Gastrocnemius medialis (tissue), 4 donors: Measurements from ENCODE around the gene DNAJC1. TPM values are rescaled to one million over a fixed set of nuclear protein-coding genes. Genes with fewer than 3 reads are reported as not detected.
A peak's percentile ranks its signal among the peaks of the same experiment; 100 is the strongest.

Experiments used
- ATAC-seq, 2 donors: fragments of 150-250 bp; one replicate each; pipeline ENCODE4 v1.9.1; 2016
- DNase-seq, 2 donors: peaks; one replicate each; pipeline ENCODE4 v3.0.0-alpha.2; 2019
- H3K27ac ChIP-seq, 4 donors: fragments of 200-600 bp; sonication (generic); 1 replicate in 1 of 4; 2 replicates in 3 of 4; pipeline ENCODE4 v1.5.1; 2016 to 2018; ENCODE audit warnings: mild to moderate bottlenecking in 2 of 4, moderate library complexity in 1 of 4
- H3K27me3 ChIP-seq, 3 donors: fragments of 200-600 bp; sonication (generic) in 2 of 3; 1 replicate in 1 of 3; 2 replicates in 2 of 3; pipeline versions ENCODE4 v1.5.1 to v1.6.0; 2016 to 2019; ENCODE audit warnings: mild to moderate bottlenecking in 1 of 3, moderate library complexity in 1 of 3
- H3K36me3 ChIP-seq, 2 donors: fragments of 200-600 bp; sonication (generic) in 1 of 2; one replicate each; pipeline ENCODE4 v1.5.1; 2017 to 2018
- H3K4me1 ChIP-seq, 2 donors: fragments of 200-600 bp; sonication (generic) in 1 of 2; one replicate each; pipeline ENCODE4 v1.5.1; 2016 to 2017; ENCODE audit warnings: mild to moderate bottlenecking in 2 of 2
- H3K4me3 ChIP-seq, 4 donors: fragments of 200-600 bp; sonication (generic) in 3 of 4; 1 replicate in 1 of 4; 2 replicates in 3 of 4; pipeline ENCODE4 v1.5.1; 2016 to 2019; ENCODE audit warnings: mild to moderate bottlenecking in 2 of 4
- H3K9me3 ChIP-seq, 3 donors: fragments of 200-600 bp; sonication (generic) in 2 of 3; 1 replicate in 1 of 3; 2 replicates in 2 of 3; pipeline ENCODE4 v1.5.1; 2016 to 2019
- POLR2A ChIP-seq, 2 donors: fragments of 450-650 bp; IDR thresholded peaks; one replicate each; pipeline ENCODE4 v1.6.1; 2017; ENCODE audit warnings: antibody characterized with exemption in 2 of 2, mild to moderate bottlenecking in 2 of 2, moderate library complexity in 2 of 2
- in situ Hi-C, 4 donors: fragments of 200-750 bp; cut with MboI; loops; one replicate each; pipeline versions ENCODE4 v1.15.0 to v1.8.0; 2017; ENCODE audit warnings: low sequenced_read_pairs in 4 of 4
- intact Hi-C: fragments of 100-400 bp; cut with DNase I; formaldehyde crosslinking; loops from one replicate; pipeline ENCODE4 v1.15.1; 2023; ENCODE audit warnings: low total_unique reads
- total RNA-seq, 4 donors: library from RNA; depleted of rRNA; stranded (reverse); fragments of >200 nt; gene quantifications; one replicate each; pipeline versions ENCODE4 v1.1.0 to v1.2.3, GENCODE V29; 2016
- TF ChIP-seq, protein P1 (sequence below), 5 experiments: fragments of 450-650 bp in 3 of 5; fragments of 200-600 bp in 2 of 5; sonication (generic) in 2 of 5; IDR thresholded peaks in 4 of 5; conservative IDR thresholded peaks in 1 of 5; 1 replicate in 4 of 5; 2 replicates in 1 of 5; pipeline ENCODE4 v1.5.1; 2016 to 2019; ENCODE audit warnings: antibody characterized with exemption in 5 of 5, mild to moderate bottlenecking in 3 of 5, moderate library complexity in 3 of 5

DNAJC1 gene
- total RNA-seq, 4 donors from 2014 or later: 24.1 to 56.4 (median 35.7) TPM

GRCh38 chr10:21724687-21725367 is 278.7 kb downstream of the DNAJC1 start:
- in situ Hi-C loops: loop anchor here in 3 of 4 donors (5.0 to 25.0 kb wide), 4 partner anchors 228 to 438 kb away; no protein-coding TSS in a partner anchor
- no peak for TF ChIP-seq POLR2A (IDR thresholded peaks at IDR 0.05)
- TF ChIP-seq, protein P1, sequence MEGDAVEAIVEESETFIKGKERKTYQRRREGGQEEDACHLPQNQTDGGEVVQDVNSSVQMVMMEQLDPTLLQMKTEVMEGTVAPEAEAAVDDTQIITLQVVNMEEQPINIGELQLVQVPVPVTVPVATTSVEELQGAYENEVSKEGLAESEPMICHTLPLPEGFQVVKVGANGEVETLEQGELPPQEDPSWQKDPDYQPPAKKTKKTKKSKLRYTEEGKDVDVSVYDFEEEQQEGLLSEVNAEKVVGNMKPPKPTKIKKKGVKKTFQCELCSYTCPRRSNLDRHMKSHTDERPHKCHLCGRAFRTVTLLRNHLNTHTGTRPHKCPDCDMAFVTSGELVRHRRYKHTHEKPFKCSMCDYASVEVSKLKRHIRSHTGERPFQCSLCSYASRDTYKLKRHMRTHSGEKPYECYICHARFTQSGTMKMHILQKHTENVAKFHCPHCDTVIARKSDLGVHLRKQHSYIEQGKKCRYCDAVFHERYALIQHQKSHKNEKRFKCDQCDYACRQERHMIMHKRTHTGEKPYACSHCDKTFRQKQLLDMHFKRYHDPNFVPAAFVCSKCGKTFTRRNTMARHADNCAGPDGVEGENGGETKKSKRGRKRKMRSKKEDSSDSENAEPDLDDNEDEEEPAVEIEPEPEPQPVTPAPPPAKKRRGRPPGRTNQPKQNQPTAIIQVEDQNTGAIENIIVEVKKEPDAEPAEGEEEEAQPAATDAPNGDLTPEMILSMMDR (IDR thresholded peaks at IDR 0.05 in 4 of 5, conservative IDR thresholded peaks at IDR 0.05 in 1 of 5): no peak
- no peak overlapping the region for H3K27ac ChIP-seq
- ATAC-seq (peak; percentile 81 to 83), DNase-seq (peak; percentile 70 to 80)
- no peaks in the 10 kb centered on the region for H3K27me3 ChIP-seq
- H3K9me3 ChIP-seq: no peaks in the 10 kb centered on the region
- intact Hi-C loops: no loop called here
- peaks cover 11 to 14% of the 10 kb centered on the region in 2 donors for H3K4me1 ChIP-seq
- H3K4me3 ChIP-seq: no peak overlapping the region
- H3K36me3 ChIP-seq: peaks cover 0 to 5% of the 10 kb centered on the region in 2 donors

GRCh38 chr10:21724020-21724589 is 279.4 kb downstream of the DNAJC1 start:
- in situ Hi-C loops: loop anchor here in 1 of 4 donors (10.0 kb wide), 1 partner anchor 229 kb away; no protein-coding TSS in a partner anchor
- intact Hi-C loops: no loop called here

GRCh38 chr10:21722209-21722608 is 281.3 kb downstream of the DNAJC1 start:
- in situ Hi-C loops: loop anchor here in 1 of 4 donors (10.0 kb wide), 1 partner anchor 227 kb away; no protein-coding TSS in a partner anchor
- ATAC-seq (no peak), DNase-seq (no peak)
- no peaks in the 10 kb centered on the region for H3K27me3 ChIP-seq
- peaks cover 11 to 14% of the 10 kb centered on the region in 2 donors for H3K4me1 ChIP-seq
- H3K27ac ChIP-seq: no peak overlapping the region
- H3K9me3 ChIP-seq: no peaks in the 10 kb centered on the region
- no peaks in the 10 kb centered on the region for H3K36me3 ChIP-seq
- no peak for TF ChIP-seq POLR2A (IDR thresholded peaks at IDR 0.05)
- TF ChIP-seq, protein P1 (IDR thresholded peaks at IDR 0.05 in 4 of 5, conservative IDR thresholded peaks at IDR 0.05 in 1 of 5): no peak
- no peak overlapping the region for H3K4me3 ChIP-seq
- intact Hi-C loops: no loop called here

More at GRCh38 chr10:21724020-21724589, 279.4 kb downstream of the DNAJC1 start:
- no peaks in the 10 kb centered on the region for H3K9me3 ChIP-seq
- peaks cover 0 to 2% of the 10 kb centered on the region in 2 donors for H3K36me3 ChIP-seq
- H3K4me1 ChIP-seq: peaks cover 11 to 14% of the 10 kb centered on the region in 2 donors
- no peak for TF ChIP-seq POLR2A (IDR thresholded peaks at IDR 0.05)
- TF ChIP-seq, protein P1 (IDR thresholded peaks at IDR 0.05 in 4 of 5, conservative IDR thresholded peaks at IDR 0.05 in 1 of 5): no peak
- no peak overlapping the region for H3K27ac ChIP-seq
- DNase-seq (no peak), ATAC-seq (no peak)
- no peak overlapping the region for H3K4me3 ChIP-seq
- H3K27me3 ChIP-seq: no peaks in the 10 kb centered on the region

- Histone ChIP-seq H3K4me3 (no peak overlapping the region), H3K27ac (no peak overlapping the region), H3K27me3 (no peaks in the 10 kb centered on the region), H3K9me3 (no peaks in the 10 kb centered on the region), H3K4me1 (peaks cover 11 to 14% of the 10 kb centered on the region in 2 donors), H3K36me3 (no peaks in the 10 kb centered on the region)
- ATAC-seq: no peak
- intact Hi-C loops: no loop called here
- no peak for DNase-seq
- TF ChIP-seq POLR2A (IDR thresholded peaks at IDR 0.05): no peak
- TF ChIP-seq, protein P1 (IDR thresholded peaks at IDR 0.05 in 4 of 5, conservative IDR thresholded peaks at IDR 0.05 in 1 of 5): no peak
- in situ Hi-C loops: loop anchor here in 1 of 4 donors (10.0 kb wide), 1 partner anchor 226 kb away; no protein-coding TSS in a partner anchor
These were observed 282.4 kb downstream of the DNAJC1 start for GRCh38 chr10:21721000-21721665.
